ENCODE results near the gene IQSEC2. TPM values are rescaled to one million over a fixed set of nuclear protein-coding genes. Genes with fewer than 3 reads are reported as not detected.

The IQSEC2 gene
- total and polyA plus RNA-seq, 9 donors, result 8.7 to 19.9 (median 15.6) TPM

DNA sequence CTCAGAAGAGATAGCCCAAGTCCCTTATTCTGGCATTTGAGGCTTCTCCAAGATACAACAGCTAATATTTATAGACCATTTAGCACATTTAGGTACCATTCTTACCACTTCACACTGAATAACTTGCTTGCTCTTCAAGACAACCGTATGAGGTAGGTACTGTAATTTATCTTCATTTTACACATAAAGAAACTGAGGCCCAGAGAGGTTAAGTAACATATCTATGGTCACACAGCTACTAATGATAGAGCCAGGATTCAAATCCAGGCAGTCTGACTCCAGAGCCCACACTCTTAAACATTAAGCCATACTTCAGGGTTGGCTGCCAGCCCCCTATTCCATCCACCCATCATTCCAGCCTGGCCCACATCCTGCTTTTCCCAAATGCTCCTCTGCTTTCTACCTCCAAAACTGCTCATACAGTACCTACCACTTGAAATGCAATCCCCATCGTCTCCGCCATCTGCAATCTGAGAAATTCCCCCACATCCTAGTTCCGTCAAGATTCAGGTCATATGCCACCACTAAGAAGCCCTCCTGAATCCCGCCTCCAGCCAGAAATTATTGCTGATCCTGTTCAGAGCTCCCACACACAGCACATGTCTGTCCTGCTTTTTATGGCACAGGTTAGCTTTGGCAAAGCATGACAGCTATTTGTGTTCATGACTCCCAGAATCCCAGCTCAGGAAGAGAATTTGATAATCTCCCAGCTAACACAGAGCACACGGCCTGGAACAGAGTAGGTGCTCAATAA is 23.5 kb downstream of the IQSEC2 start:
- 82% methylated on average over 4 of the region's 6 CpGs for WGBS (ENCODE audit: insufficient coverage)
- Histone ChIP-seq H3K27ac (ENCODE audit: low read length) (no peak overlapping the region), H3K27me3 (ENCODE audit: control insufficient read depth, insufficient read depth, low read length) (peaks cover 65% of the 10 kb centered on the region)

DNA sequence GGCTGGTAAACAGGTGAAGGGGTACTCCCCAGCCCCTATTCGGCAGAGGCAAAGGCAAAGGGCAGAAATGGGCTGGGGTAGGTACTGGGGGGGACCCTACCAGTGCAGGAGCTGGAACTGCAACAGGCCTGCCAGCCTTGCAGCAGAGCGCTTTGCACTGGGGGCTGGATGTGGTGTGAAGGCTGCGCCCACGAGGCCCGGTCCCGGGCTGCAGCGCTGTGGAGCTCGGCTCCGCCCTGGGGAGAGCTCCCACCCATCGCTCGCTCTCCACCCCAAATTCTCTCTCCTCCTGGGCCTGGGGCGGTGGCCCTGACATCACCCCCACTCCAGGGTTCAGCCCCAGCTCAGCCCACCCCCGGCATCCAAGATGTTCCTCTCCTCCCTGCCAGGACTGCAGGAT is 24.2 kb downstream of the IQSEC2 start:
- 66% methylated on average over 12 of the region's 13 CpGs for WGBS (ENCODE audit: insufficient coverage)
- Histone ChIP-seq H3K36me3 (ENCODE audit: control insufficient read depth, insufficient read depth, low read length) (peaks cover 3% of the 10 kb centered on the region), H3K9me3 (replicated peaks; ENCODE audit: control insufficient read depth, low read depth, low read length) (no peaks in the 10 kb centered on the region), H3K27ac (ENCODE audit: low read length) (no peak overlapping the region), H3K27me3 (ENCODE audit: control insufficient read depth, insufficient read depth, low read length) (peaks cover 64% of the 10 kb centered on the region), H3K4me3 (ENCODE audit: low read length) (no peak overlapping the region), H3K4me1 (ENCODE audit: control insufficient read depth, insufficient read depth, low read length) (no peaks in the 10 kb centered on the region)
- DNase-seq, result no peak

More for the DNA sequence above, 23.5 kb downstream of the IQSEC2 start:
- Histone ChIP-seq H3K36me3 (ENCODE audit: control insufficient read depth, insufficient read depth, low read length) (peaks cover 3% of the 10 kb centered on the region), H3K9me3 (replicated peaks; ENCODE audit: control insufficient read depth, low read depth, low read length) (no peaks in the 10 kb centered on the region), H3K4me1 (ENCODE audit: control insufficient read depth, insufficient read depth, low read length) (no peaks in the 10 kb centered on the region), H3K4me3 (ENCODE audit: low read length) (no peak overlapping the region)
- DNase-seq, result no peak

DNA sequence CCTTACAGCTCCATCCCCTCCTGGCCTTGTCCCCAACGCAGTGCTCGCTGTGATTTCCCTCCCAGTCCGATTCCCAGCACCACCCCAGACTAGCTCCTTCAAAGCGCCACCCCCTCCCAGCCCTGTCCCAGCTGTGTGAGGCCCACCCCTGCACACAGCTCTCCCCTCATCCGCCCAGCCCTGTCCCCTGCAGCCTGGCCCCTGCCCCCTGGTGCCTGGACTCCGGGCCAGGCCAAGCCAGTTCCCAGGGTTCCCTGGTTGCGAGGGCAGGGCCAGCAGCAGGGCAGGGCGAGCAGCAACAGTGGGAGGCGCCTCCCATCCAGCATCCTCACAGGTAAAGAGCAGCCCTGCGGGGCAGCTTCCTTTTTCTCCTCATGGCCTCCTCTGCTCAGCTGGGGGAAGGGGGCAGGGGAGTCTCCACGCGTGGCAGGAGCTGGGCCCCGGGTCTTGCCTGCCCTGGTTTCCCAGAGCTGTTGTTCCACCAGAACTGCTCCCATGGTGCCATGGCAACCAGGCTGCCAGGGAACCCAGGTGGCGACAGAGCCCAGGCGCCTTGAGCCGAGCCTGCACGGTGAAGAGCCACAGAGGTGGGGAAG is 24.8 kb downstream of the IQSEC2 start:
- no peaks in the 10 kb centered on the region for H3K9me3 ChIP-seq (replicated peaks; ENCODE audit: control insufficient read depth, low read depth, low read length)
- WGBS (ENCODE audit: insufficient coverage), result 22% methylated on average over 16 of the region's 17 CpGs

DNA sequence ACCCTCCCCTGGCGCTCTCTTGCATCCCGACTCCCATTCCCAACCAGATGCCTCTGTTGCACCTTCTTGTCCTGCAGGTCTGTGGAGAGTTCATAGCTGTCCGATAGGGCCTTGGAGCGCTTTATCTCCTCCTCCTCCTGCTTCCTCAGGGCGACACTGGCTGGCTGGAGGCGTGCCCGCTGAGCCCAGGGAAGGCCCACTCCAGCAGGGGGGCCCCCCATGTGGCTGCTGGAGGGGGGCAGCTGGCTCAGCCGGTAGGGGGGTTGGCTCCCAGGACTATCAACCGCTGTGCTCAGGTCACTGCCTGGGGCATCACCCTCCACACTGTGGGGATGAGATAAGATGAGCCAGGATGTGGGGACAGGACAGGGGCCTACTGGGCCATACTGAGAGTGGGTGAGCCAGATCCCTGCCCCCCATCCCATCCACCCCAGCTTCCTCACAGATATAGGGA is 25.6 kb downstream of the IQSEC2 start:
- DNase-seq, result no peak
- H3K27me3 ChIP-seq (ENCODE audit: control insufficient read depth, insufficient read depth, low read length), result peaks cover 59% of the 10 kb centered on the region
- H3K36me3 ChIP-seq (ENCODE audit: control insufficient read depth, insufficient read depth, low read length), result peaks cover 3% of the 10 kb centered on the region
- WGBS (ENCODE audit: insufficient coverage), result 81% methylated on average over 4 of the region's 9 CpGs
- H3K9me3 ChIP-seq (replicated peaks; ENCODE audit: control insufficient read depth, low read depth, low read length), result no peaks in the 10 kb centered on the region
- H3K4me3 ChIP-seq (ENCODE audit: low read length), result no peak overlapping the region
- H3K27ac ChIP-seq (ENCODE audit: low read length), result no peak overlapping the region
- H3K4me1 ChIP-seq (ENCODE audit: control insufficient read depth, insufficient read depth, low read length), result no peaks in the 10 kb centered on the region

More for the DNA sequence above, 24.8 kb downstream of the IQSEC2 start:
- Histone ChIP-seq H3K27me3 (ENCODE audit: control insufficient read depth, insufficient read depth, low read length) (peaks cover 58% of the 10 kb centered on the region), H3K36me3 (ENCODE audit: control insufficient read depth, insufficient read depth, low read length) (peaks cover 3% of the 10 kb centered on the region), H3K27ac (ENCODE audit: low read length) (no peak overlapping the region), H3K4me3 (ENCODE audit: low read length) (no peak overlapping the region), H3K4me1 (ENCODE audit: control insufficient read depth, insufficient read depth, low read length) (no peaks in the 10 kb centered on the region)
- no peak for DNase-seq

DNA sequence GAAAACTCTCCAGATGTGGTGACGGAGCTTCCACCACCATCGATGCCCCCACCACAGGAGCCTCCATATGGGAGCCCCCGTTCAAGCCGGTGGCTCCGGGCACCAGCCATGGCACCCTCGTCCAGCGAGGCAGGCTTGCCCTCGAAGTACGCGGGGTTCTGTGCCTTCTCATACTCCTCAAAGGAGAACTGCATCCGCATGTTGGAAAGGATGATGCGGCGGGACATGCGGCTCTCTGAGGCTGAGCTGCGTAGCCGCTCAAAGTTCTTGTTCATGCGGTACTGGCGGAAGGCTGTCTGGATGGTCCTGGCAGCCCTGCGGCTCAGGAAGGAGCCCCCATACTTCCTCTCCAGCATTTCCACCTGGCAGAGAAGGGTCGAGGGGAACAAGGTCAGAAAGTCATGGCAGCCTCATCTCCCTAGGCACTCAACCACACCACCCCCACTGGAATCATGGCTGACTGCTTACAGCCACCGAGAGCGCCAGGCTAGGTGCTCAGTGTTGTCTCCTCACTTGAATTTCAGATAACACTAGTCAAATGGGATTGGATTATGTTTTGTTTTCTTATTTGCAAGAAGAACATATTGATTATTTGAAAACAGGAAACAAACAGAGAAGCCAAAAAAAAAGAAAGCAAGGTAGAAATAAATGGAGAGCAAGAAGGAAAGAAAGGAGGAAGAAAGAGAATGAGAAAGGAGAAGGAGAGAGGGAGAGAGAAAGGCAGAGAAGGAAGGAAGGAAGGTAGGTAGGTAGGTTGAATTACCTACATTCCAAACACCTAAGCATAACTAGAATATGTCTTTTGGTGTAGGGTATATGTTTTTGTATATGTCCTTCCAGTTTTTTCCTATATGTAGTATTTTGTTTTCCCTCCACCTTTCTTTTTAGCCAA is 26.6 kb downstream of the IQSEC2 start:
- H3K9me3 ChIP-seq (replicated peaks; ENCODE audit: control insufficient read depth, low read depth, low read length), result no peaks in the 10 kb centered on the region
- peaks cover 57% of the 10 kb centered on the region for H3K27me3 ChIP-seq (ENCODE audit: control insufficient read depth, insufficient read depth, low read length)
- H3K36me3 ChIP-seq (ENCODE audit: control insufficient read depth, insufficient read depth, low read length), result peaks cover 7% of the 10 kb centered on the region
- no peaks in the 10 kb centered on the region for H3K4me1 ChIP-seq (ENCODE audit: control insufficient read depth, insufficient read depth, low read length)
- 83% methylated on average over 15 of the region's 22 CpGs for WGBS (ENCODE audit: insufficient coverage)
- no peak for DNase-seq
- H3K4me3 ChIP-seq (ENCODE audit: low read length), result no peak overlapping the region
- H3K27ac ChIP-seq (ENCODE audit: low read length), result no peak overlapping the region

DNA sequence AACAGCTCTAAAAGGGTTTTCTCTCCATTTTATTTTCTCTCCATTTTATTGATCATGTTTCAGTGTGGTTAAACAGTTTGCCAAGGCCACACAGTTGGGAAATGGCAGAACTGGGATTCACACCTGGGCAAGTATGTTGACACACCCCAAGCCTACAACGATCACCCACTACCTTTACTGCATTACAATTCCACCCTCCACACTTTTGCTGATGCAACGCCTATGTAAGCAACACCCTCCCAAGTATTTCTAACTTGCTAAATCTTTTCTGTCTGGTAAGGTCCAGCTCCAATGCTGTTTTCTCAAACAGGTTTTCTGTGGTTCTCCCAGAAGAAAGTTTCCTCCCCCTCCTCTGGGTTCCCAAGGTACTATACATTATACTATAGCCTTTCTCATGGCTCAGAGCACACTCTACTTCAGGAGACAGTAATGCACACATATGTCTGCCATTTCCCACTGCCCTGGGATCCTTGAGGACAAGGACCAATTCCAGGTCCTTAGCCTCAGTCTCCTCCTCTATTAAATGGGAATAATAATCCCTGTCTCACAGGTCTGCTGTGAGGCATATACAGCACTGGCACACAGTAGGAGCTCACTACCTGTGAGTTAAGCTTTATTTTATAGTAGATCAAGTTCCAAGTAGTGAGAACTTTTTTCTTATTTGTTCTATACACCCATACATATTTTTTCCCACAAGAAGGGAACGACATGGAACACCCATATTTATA is 27.9 kb downstream of the IQSEC2 start:
- 79% methylated on average over 3 of the region's 3 CpGs for WGBS (ENCODE audit: insufficient coverage)
- H3K4me3 ChIP-seq (ENCODE audit: low read length), result no peak overlapping the region
- DNase-seq, result no peak
- no peak overlapping the region for H3K27ac ChIP-seq (ENCODE audit: low read length)
- H3K36me3 ChIP-seq (ENCODE audit: control insufficient read depth, insufficient read depth, low read length), result peaks cover 7% of the 10 kb centered on the region
- H3K27me3 ChIP-seq (ENCODE audit: control insufficient read depth, insufficient read depth, low read length), result peaks cover 60% of the 10 kb centered on the region
- H3K9me3 ChIP-seq (replicated peaks; ENCODE audit: control insufficient read depth, low read depth, low read length), result no peaks in the 10 kb centered on the region
- H3K4me1 ChIP-seq (ENCODE audit: control insufficient read depth, insufficient read depth, low read length), result no peaks in the 10 kb centered on the region

DNA sequence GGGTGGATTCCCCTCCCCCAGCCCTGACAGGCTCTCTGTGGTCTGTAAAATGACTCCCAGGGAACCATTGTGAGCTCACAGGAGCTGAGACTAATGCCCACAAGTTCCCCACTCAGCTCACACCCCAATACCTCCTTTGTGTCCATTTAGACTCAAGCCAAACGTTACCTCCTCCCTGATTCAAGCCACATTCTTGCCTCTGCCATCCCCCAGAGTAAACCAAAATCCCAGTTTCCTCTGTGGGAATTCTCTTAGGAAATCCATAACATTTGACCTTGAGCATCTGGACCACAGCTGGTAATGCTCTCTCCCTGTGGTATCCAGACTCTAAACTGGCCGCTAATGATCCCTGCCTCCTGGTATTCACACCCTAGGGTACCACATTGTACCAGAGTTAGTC is 30.1 kb downstream of the IQSEC2 start:
- Histone ChIP-seq H3K4me3 (ENCODE audit: low read length) (no peak overlapping the region), H3K27ac (ENCODE audit: low read length) (no peak overlapping the region), H3K9me3 (replicated peaks; ENCODE audit: control insufficient read depth, low read depth, low read length) (no peaks in the 10 kb centered on the region), H3K36me3 (ENCODE audit: control insufficient read depth, insufficient read depth, low read length) (peaks cover 7% of the 10 kb centered on the region), H3K27me3 (ENCODE audit: control insufficient read depth, insufficient read depth, low read length) (peaks cover 49% of the 10 kb centered on the region), H3K4me1 (ENCODE audit: control insufficient read depth, insufficient read depth, low read length) (no peaks in the 10 kb centered on the region)
- no peak for DNase-seq
- 20% methylated on average over 1 of the region's 2 CpGs for WGBS (ENCODE audit: insufficient coverage)

DNA sequence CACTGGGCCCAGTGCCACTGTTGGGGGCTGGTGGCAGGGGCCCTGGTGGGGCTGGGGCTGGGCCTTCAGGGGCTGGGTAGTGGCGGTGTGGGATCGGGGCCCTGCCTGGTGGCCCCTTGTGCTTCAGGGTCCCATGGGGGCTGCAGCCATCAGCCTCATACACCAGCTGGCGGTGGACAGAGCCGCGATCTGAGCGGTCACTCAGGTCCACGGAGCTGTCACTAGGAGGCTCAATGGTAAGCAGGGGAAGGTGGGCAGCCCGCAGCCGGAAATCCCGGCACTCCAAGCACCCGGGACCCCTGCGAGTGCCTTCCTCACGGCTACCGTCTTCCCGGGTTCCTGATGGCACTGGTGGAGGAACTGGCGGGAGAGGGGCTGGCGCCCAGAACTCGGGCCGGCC is 30.8 kb downstream of the IQSEC2 start:
- Histone ChIP-seq H3K9me3 (replicated peaks; ENCODE audit: control insufficient read depth, low read depth, low read length) (no peaks in the 10 kb centered on the region), H3K4me3 (ENCODE audit: low read length) (no peak overlapping the region), H3K27ac (ENCODE audit: low read length) (no peak overlapping the region), H3K36me3 (ENCODE audit: control insufficient read depth, insufficient read depth, low read length) (peaks cover 7% of the 10 kb centered on the region), H3K4me1 (ENCODE audit: control insufficient read depth, insufficient read depth, low read length) (no peaks in the 10 kb centered on the region), H3K27me3 (ENCODE audit: control insufficient read depth, insufficient read depth, low read length) (peaks cover 48% of the 10 kb centered on the region)
- DNase-seq, result no peak
- WGBS (ENCODE audit: insufficient coverage), result 90% methylated on average over 16 of the region's 19 CpGs

DNA sequence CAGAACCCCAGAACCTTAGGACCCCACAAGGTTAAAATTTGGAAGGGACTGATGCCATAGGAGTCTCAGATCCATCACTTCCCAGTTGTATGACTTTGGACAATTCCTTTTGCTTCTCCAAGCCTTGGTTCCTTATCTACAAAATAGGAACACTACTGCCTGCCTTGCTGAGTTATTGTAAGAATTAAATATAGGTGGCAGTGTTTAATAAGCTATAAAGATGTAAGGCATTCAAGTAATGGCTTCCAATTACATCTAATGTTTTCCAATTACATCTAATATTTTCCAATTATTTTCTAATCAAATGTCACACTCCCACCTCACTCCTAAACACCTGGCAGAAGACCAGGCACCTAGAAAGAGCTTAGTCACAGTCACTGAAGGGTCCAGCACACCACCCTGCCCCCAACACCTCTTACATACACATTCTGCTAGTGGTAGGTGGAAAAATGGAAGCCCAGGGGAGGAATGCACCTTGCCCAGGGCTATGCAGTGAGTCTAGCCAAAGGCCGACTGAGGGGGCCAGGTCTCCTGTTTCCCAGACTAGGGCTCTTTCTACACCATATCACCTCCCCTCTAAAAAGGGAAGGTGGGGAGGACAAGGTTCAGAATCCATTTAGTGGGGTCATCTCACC is 31.9 kb downstream of the IQSEC2 start:
- H3K4me3 ChIP-seq (ENCODE audit: low read length), result no peak overlapping the region
- WGBS (ENCODE audit: insufficient coverage), result no CpG with 5 or more reads among the region's 1 CpG
- H3K4me1 ChIP-seq (ENCODE audit: control insufficient read depth, insufficient read depth, low read length), result no peaks in the 10 kb centered on the region
- H3K27me3 ChIP-seq (ENCODE audit: control insufficient read depth, insufficient read depth, low read length), result peaks cover 47% of the 10 kb centered on the region
- peaks cover 7% of the 10 kb centered on the region for H3K36me3 ChIP-seq (ENCODE audit: control insufficient read depth, insufficient read depth, low read length)
- no peaks in the 10 kb centered on the region for H3K9me3 ChIP-seq (replicated peaks; ENCODE audit: control insufficient read depth, low read depth, low read length)
- DNase-seq, result no peak
- H3K27ac ChIP-seq (ENCODE audit: low read length), result no peak overlapping the region

Data from muscle of leg (tissue), 11 donors.